ENCODE results near the gene METTL25B.

DNA sequence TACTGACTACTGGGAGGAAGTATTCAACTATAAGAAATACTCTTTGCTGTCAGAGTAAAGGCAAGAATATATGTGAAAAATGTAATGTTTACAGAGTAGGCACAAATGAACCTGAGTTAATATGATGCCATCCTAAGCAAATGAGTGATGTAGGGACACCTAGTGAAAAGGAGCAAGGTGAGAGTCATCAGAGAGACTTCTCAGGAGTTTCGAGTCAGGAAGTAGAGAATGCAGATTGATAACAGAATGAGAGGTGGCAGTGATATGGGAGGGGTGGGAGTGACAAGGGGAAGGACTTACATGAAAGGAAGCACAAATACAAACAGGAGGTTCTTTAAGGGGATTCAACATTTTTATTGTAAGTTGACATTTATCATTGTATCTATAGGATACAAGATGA is 49.3 kb downstream of the METTL25B start:
- TF ChIP-seq, protein P1, sequence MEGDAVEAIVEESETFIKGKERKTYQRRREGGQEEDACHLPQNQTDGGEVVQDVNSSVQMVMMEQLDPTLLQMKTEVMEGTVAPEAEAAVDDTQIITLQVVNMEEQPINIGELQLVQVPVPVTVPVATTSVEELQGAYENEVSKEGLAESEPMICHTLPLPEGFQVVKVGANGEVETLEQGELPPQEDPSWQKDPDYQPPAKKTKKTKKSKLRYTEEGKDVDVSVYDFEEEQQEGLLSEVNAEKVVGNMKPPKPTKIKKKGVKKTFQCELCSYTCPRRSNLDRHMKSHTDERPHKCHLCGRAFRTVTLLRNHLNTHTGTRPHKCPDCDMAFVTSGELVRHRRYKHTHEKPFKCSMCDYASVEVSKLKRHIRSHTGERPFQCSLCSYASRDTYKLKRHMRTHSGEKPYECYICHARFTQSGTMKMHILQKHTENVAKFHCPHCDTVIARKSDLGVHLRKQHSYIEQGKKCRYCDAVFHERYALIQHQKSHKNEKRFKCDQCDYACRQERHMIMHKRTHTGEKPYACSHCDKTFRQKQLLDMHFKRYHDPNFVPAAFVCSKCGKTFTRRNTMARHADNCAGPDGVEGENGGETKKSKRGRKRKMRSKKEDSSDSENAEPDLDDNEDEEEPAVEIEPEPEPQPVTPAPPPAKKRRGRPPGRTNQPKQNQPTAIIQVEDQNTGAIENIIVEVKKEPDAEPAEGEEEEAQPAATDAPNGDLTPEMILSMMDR (IDR thresholded peaks at IDR 0.05 in 8 of 11, conservative IDR thresholded peaks at IDR 0.05 in 3 of 11), result no peak
- TF ChIP-seq POLR2A (IDR thresholded peaks at IDR 0.05) (no peak), POLR2AphosphoS5 (IDR thresholded peaks at IDR 0.05) (no peak)
